GM23248 (cell line): ENCODE data around the gene RAB4B. TPM values are rescaled to one million over a fixed set of nuclear protein-coding genes. Genes with fewer than 3 reads are reported as not detected.
"Not testable (repeated sequence)": the region's sequence is repeated elsewhere in the genome, so short reads cannot be mapped to it uniquely, and the experiment has no call there.

Experiments
- DNase-seq: peaks from one replicate; pipeline ENCODE4 v3.0.0-alpha.2; 2015
- H2AFZ ChIP-seq: fragments of 200-600 bp; sonication (generic); 2 replicates; pipeline ENCODE4 v1.6.1; 2016; ENCODE audit warnings: antibody characterized with exemption
- H3F3A ChIP-seq: fragments of 200-600 bp; sonication (generic); 2 replicates; pipeline ENCODE4 v1.6.1; 2016; ENCODE audit warnings: mild to moderate bottlenecking, antibody characterized with exemption, mixed run types; ENCODE audit not compliant: insufficient read depth
- H3K27ac ChIP-seq: fragments of 200-600 bp; sonication (generic); 2 replicates; pipeline ENCODE4 v1.5.1; 2016; ENCODE audit warnings: mild to moderate bottlenecking
- H3K27me3 ChIP-seq: fragments of 200-600 bp; sonication (generic); replicated peaks from 2 replicates; pipeline ENCODE4 v1.6.1; 2016; ENCODE audit warnings: mild to moderate bottlenecking; ENCODE audit not compliant: insufficient read depth
- H3K36me3 ChIP-seq: fragments of 200-600 bp; sonication (generic); 2 replicates; pipeline ENCODE4 v1.6.1; 2016; ENCODE audit warnings: low read depth, mild to moderate bottlenecking
- H3K4me1 ChIP-seq: fragments of 200-600 bp; sonication (generic); 2 replicates; pipeline ENCODE4 v1.6.1; 2016; ENCODE audit warnings: mild to moderate bottlenecking; ENCODE audit not compliant: insufficient read depth
- H3K4me2 ChIP-seq: fragments of 200-600 bp; sonication (generic); one replicate; pipeline ENCODE4 v1.6.1; 2016; ENCODE audit warnings: mild to moderate bottlenecking; ENCODE audit not compliant: unreplicated experiment
- H3K4me3 ChIP-seq: fragments of 200-600 bp; sonication (generic); 2 replicates; pipeline ENCODE4 v1.5.1; 2016; ENCODE audit warnings: mild to moderate bottlenecking
- H3K79me2 ChIP-seq: fragments of 200-600 bp; sonication (generic); 2 replicates; pipeline ENCODE4 v1.6.1; 2016; ENCODE audit warnings: mild to moderate bottlenecking; ENCODE audit not compliant: insufficient read depth
- H3K9ac ChIP-seq: fragments of 200-600 bp; sonication (generic); 2 replicates; pipeline ENCODE4 v1.6.1; 2016; ENCODE audit warnings: mild to moderate bottlenecking
- H3K9me2 ChIP-seq: fragments of 200-600 bp; sonication (generic); 2 replicates; pipeline ENCODE4 v1.6.1; 2016; ENCODE audit warnings: mixed run types, mild to moderate bottlenecking, moderate library complexity; ENCODE audit not compliant: insufficient read depth
- H3K9me3 ChIP-seq: fragments of 200-600 bp; sonication (generic); one replicate; pipeline ENCODE4 v1.6.1; 2017; ENCODE audit warnings: low read depth
- H4K20me1 ChIP-seq: fragments of 200-600 bp; sonication (generic); 2 replicates; pipeline ENCODE4 v1.6.0; 2016; ENCODE audit not compliant: insufficient read depth
- EZH2 ChIP-seq: fragments of 200-600 bp; sonication (generic); IDR thresholded peaks from 2 replicates; pipeline ENCODE4 v1.6.1; 2018; ENCODE audit warnings: antibody characterized with exemption, mild to moderate bottlenecking; ENCODE audit not compliant: insufficient read depth, poor library complexity, severe bottlenecking
- EZH2phosphoT487 ChIP-seq: fragments of 200-600 bp; sonication (generic); IDR thresholded peaks from 2 replicates; pipeline ENCODE4 v1.6.1; 2018; ENCODE audit warnings: antibody characterized with exemption, moderate library complexity, mild to moderate bottlenecking, low read depth; ENCODE audit not compliant: insufficient read depth
- WGBS, 2 experiments: methylation state at CpG; one replicate each; pipeline ENCODE4 v1.1.6; 2015 to 2017; ENCODE audit warnings: low lambda C conversion rate in 2 of 2, low coverage in 1 of 2; ENCODE audit errors: missing lambda C conversion rate in 2 of 2; 5-methylcytosine and 5-hydroxymethylcytosine counted together
- in situ Hi-C: fragments of 300-500 bp; cut with MboI; formaldehyde crosslinking; loops from 2 replicates; pipeline ENCODE4 v1.15.0; 2020
- polyA plus RNA-seq: library from polyadenylated mRNA; unstranded; fragments of >200 nt; fragmentation: Nextera tagmentation; extraction: Ambion mirVana; gene quantifications from 2 replicates; pipeline ENCODE4 v1.2.1, GENCODE V29; 2016
- total RNA-seq: library from RNA; depleted of rRNA; stranded (reverse); fragments of >200 nt; shearing (Covaris generic); gene quantifications from 2 replicates; pipeline ENCODE4 v1.2.3, GENCODE V29; 2014; rRNA removed

The RAB4B gene
- total RNA-seq (20.7 and 25.6 TPM in 2 replicates), polyA plus RNA-seq (23.2 and 24.6 TPM in 2 replicates)

DNA sequence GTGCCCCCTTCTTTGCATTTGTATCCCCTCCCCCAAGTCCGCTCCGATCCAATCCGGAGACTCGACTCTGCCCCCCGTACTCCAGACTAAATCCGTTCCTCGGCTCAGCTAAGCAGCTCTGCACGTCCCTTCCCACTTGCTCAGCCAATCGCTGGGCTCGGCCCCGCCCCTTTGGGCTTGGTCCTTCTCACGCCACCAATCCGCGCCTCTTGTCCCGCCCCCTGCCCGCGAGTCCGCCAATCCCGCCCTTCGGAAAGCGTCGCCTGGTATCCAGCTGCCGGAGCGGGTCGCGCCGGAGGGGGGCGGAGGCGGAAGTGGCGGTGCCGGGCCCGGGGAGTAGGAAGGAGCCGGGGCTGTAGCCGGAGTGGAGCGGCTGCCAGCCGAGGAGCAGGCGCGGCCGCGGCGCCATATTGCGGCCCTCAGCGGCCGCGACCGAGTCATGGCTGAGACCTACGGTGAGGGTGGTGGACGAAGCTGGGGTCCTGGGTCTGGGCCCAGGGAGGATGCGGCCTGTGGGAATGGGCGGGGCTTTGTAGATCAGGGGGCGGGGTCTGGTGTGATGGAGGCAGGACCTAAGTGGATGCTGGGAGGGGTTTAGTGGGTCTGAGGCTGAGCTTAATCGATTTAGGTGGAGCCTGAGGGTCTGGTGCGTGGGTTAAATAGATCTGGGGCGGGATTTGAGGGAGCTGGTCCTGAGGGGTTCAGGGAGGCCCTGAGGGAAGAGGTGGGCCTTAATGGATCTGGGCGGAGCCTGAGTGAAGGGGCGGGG is at the start of gene RAB4B:
Gene RAB4B, plus strand, starts transcription at position 311 of the 769 bp plus-strand sequence. Its CDS starts 129 bp downstream, at position 440.
- Histone ChIP-seq H3K9me3 (no peaks in the 10 kb centered on the region), H3K4me1 (peaks cover 6% of the 10 kb centered on the region; the same call in 1 of the 2 replicates), H3K79me2 (no peaks in the 10 kb centered on the region), H3K36me3 (no peaks in the 10 kb centered on the region), H3K27me3 (no peaks in the 10 kb centered on the region), H3K4me2 (peak within 1 kb of the TSS; percentile 94), H4K20me1 (no peaks in the 10 kb centered on the region), H3K27ac (peak within 1 kb of the TSS; percentile 92), H3K4me3 (peak within 1 kb of the TSS; percentile 87), H3F3A (peaks cover 4% of the 10 kb centered on the region; the same call in 1 of the 2 replicates), H2AFZ (peak within 1 kb of the TSS; percentile 94), H3K9ac (peak within 1 kb of the TSS; percentile 89), H3K9me2 (no peaks in the 10 kb centered on the region)
- DNase-seq: peak; percentile 100
- TF ChIP-seq EZH2: no peak
- no peak for TF ChIP-seq EZH2phosphoT487
- WGBS, 2 experiments: 0 to 1% methylated on average over 48 to 56 of the region's 56 CpGs
- in situ Hi-C loops: no loop called here

GRCh38 chr19:40730065-40730464 is 48.0 kb upstream of the RAB4B start:
- H3K4me3 ChIP-seq, H3F3A ChIP-seq, H2AFZ ChIP-seq, DNase-seq, H3K9me2 ChIP-seq, H3K9ac ChIP-seq, H3K9me3 ChIP-seq, H3K27me3 ChIP-seq, H3K4me1 ChIP-seq, H3K27ac ChIP-seq, H3K4me2 ChIP-seq, H4K20me1 ChIP-seq, in situ Hi-C loops: not testable (repeated sequence)
- peaks cover 55% of the 10 kb centered on the region for H3K36me3 ChIP-seq
- 83 to 91% methylated on average over 5 of the region's 5 CpGs for WGBS, 2 experiments
- H3K79me2 ChIP-seq: peaks cover 19% of the 10 kb centered on the region

DNA sequence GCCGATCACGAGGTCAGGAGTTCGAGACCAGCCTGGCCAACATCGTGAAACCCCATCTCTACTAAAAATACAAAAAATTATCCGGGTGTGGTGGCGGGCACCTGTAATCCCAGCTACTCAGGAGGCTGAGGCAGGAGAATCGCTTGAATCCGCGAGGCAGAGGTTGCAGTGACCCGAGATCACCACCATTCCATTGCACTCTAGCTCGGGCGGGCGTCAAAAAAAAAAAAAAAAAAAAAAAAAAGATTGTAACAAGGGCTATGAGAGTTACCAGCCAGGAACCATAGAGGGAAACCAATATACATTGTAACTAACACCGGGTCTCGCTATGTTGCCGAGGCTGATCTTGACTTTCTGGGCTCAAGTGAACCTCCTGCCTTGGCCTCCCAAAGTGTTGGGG is 45.7 kb upstream of the RAB4B start:
- H3K4me2 ChIP-seq, in situ Hi-C loops, H3K27me3 ChIP-seq, H3K9me2 ChIP-seq, H2AFZ ChIP-seq, H4K20me1 ChIP-seq, H3K9me3 ChIP-seq, H3K9ac ChIP-seq, H3F3A ChIP-seq, H3K4me3 ChIP-seq, H3K79me2 ChIP-seq, H3K27ac ChIP-seq, DNase-seq, H3K4me1 ChIP-seq: not testable (repeated sequence)
- WGBS, 2 experiments: 91 to 93% methylated on average over 16 of the region's 16 CpGs
- peaks cover 40% of the 10 kb centered on the region for H3K36me3 ChIP-seq

DNA sequence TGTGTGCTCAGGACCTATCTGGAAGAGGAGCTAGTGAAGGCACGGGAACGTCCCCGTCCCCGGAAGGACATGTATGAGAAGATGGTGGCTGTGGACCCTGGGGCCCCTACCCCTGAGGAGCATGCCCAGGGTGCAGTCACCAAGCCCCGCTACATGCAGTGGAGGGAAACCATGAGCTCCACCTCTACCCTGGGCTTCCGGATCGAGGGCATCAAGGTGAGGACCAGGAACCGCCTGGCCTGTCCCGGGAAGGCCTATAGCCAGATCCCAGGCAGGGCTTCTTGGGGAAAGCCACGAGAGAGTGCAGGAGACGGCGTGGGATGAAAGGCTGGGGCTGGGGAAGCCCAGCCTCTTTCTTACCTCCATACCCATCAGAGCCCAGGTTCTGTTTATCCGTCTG is 44.9 kb upstream of the RAB4B start:
- Histone ChIP-seq H3K27ac (no peak overlapping the region), H3K36me3 (peaks cover 33% of the 10 kb centered on the region), H3K79me2 (no peaks in the 10 kb centered on the region), H4K20me1 (no peaks in the 10 kb centered on the region), H3K9me3 (no peaks in the 10 kb centered on the region), H3K27me3 (no peaks in the 10 kb centered on the region), H3F3A (0 out of 2 replicates have a peak, but pooled peaks cover 3% of the 10 kb centered on the region), H3K4me3 (no peak overlapping the region), H3K4me1 (no peaks in the 10 kb centered on the region), H3K4me2 (no peak overlapping the region), H3K9me2 (no peaks in the 10 kb centered on the region), H2AFZ (no peak overlapping the region), H3K9ac (no peak overlapping the region)
- in situ Hi-C loops: no loop called here
- no peak for TF ChIP-seq EZH2phosphoT487
- TF ChIP-seq EZH2: no peak
- WGBS, 2 experiments: 92 to 95% methylated on average over 13 of the region's 13 CpGs
- DNase-seq: no peak
